NCI-H2081 treated with DMSO at 0.1 percent for 48 hours (cell line): Measurements from ENCODE around the gene CSGALNACT2.

Source experiments
- DNase-seq: peaks from one replicate; lab custom pipeline; 2025; lab: John Stamatoyannopoulos, UW

CSGALNACT2 gene

GRCh38 chr10:43229208-43230061, 91.2 kb downstream of the CSGALNACT2 start:
- no peak for DNase-seq

- DNase-seq = no peak
These were observed 92.1 kb downstream of the CSGALNACT2 start for GRCh38 chr10:43230101-43230908.

GRCh38 chr10:43230909-43231522, 92.8 kb downstream of the CSGALNACT2 start:
- DNase-seq = no peak

- no peak for DNase-seq
These were observed 93.4 kb downstream of the CSGALNACT2 start for GRCh38 chr10:43231523-43232078.

GRCh38 chr10:43233601-43234430, 95.6 kb downstream of the CSGALNACT2 start:
- no peak for DNase-seq

- no peak for DNase-seq
These were observed 96.3 kb downstream of the CSGALNACT2 start for GRCh38 chr10:43234471-43235041.
